Epidermal melanocyte (primary cell): ENCODE data around the gene OPCML.

Experiments used
- DNase-seq: peaks from one replicate; pipeline ENCODE4 v3.0.0; 2011; ENCODE audit warnings: low spot score; ENCODE audit not compliant: insufficient read length

Gene OPCML

GRCh38 chr11:132904607-132905006, 627.7 kb downstream of the OPCML start:
- no peak for DNase-seq

- DNase-seq: no peak
Observed at GRCh38 chr11:132904091-132904490, 628.2 kb downstream of the OPCML start.

- no peak for DNase-seq
Observed at GRCh38 chr11:132901638-132902471, 630.4 kb downstream of the OPCML start.

GRCh38 chr11:132898676-132899075, 633.6 kb downstream of the OPCML start:
- no peak for DNase-seq

- DNase-seq: no peak
Observed at GRCh38 chr11:132898021-132898420, 634.3 kb downstream of the OPCML start.

- DNase-seq: no peak
Observed at GRCh38 chr11:132895340-132895739, 637.0 kb downstream of the OPCML start.

- no peak for DNase-seq
Observed at GRCh38 chr11:132894606-132895005, 637.7 kb downstream of the OPCML start.

- no peak for DNase-seq
Observed at GRCh38 chr11:132892876-132893275, 639.4 kb downstream of the OPCML start.

GRCh38 chr11:132888226-132888625, 644.1 kb downstream of the OPCML start:
- DNase-seq: no peak

- DNase-seq: no peak
Observed at GRCh38 chr11:132886335-132886734, 646.0 kb downstream of the OPCML start.

- no peak for DNase-seq
Observed at GRCh38 chr11:132883241-132883640, 649.1 kb downstream of the OPCML start.

GRCh38 chr11:132881622-132882021, 650.7 kb downstream of the OPCML start:
- DNase-seq: no peak

GRCh38 chr11:132878111-132878510, 654.2 kb downstream of the OPCML start:
- no peak for DNase-seq

GRCh38 chr11:132876705-132877104, 655.6 kb downstream of the OPCML start:
- DNase-seq: no peak

- no peak for DNase-seq
Observed at GRCh38 chr11:132876239-132876638, 656.1 kb downstream of the OPCML start.

- DNase-seq: no peak
Observed at GRCh38 chr11:132874638-132875037, 657.7 kb downstream of the OPCML start.

GRCh38 chr11:132873841-132874240, 658.5 kb downstream of the OPCML start:
- no peak for DNase-seq

GRCh38 chr11:132872211-132872610, 660.1 kb downstream of the OPCML start:
- DNase-seq: no peak

- no peak for DNase-seq
Observed at GRCh38 chr11:132866783-132867545, 665.3 kb downstream of the OPCML start.

- no peak for DNase-seq
Observed at GRCh38 chr11:132865623-132866022, 666.7 kb downstream of the OPCML start.

GRCh38 chr11:132864811-132865576, 667.3 kb downstream of the OPCML start:
- DNase-seq: no peak

- DNase-seq: no peak
Observed at GRCh38 chr11:132862933-132863332, 669.4 kb downstream of the OPCML start.
